GM12878 (cell line): Measurements from ENCODE around the gene SEBOX.

Experiments used
- CEBPB ChIP-seq, 2 experiments: fragments of 150-350 bp in 1 of 2; IDR thresholded peaks; 2 replicates each; pipeline ENCODE4 v1.6.1; 2012 to 2014; ENCODE audit warnings: low read depth in 2 of 2, low read length in 2 of 2, borderline replicate concordance in 1 of 2, inconsistent platforms in 1 of 2
- CTCF ChIP-seq, 3 experiments: IDR thresholded peaks in 2 of 3; conservative IDR thresholded peaks in 1 of 3; 2 replicates each; pipeline ENCODE4 v1.5.1; 2011; ENCODE audit warnings: low read depth in 3 of 3, low read length in 3 of 3, mild to moderate bottlenecking in 3 of 3, control low read depth in 2 of 3, moderate library complexity in 2 of 3, inconsistent platforms in 1 of 3, mixed read lengths in 1 of 3; ENCODE audit not compliant: control insufficient read depth in 2 of 3, insufficient read depth in 1 of 3; ENCODE audit errors: extremely low read depth in 1 of 3
- EP300 ChIP-seq, 2 experiments: fragments of 150-350 bp in 1 of 2; IDR thresholded peaks; 2 replicates each; pipeline ENCODE4 v1.6.1; 2011 to 2012; ENCODE audit warnings: low read depth in 2 of 2, low read length in 2 of 2, borderline replicate concordance in 1 of 2, improper control_type of control experiment in 1 of 2, inconsistent platforms in 1 of 2; ENCODE audit not compliant: control insufficient read depth in 1 of 2
- EZH2 ChIP-seq: IDR thresholded peaks from 2 replicates; pipeline ENCODE4 v1.6.1; 2012; ENCODE audit warnings: low read depth, mild to moderate bottlenecking, control low read depth, inconsistent platforms, low read length, borderline replicate concordance; ENCODE audit not compliant: control insufficient read depth
- GABPA ChIP-seq: IDR thresholded peaks from 2 replicates; pipeline ENCODE4 v1.6.1; 2014; ENCODE audit warnings: antibody characterized with exemption, low read depth, mild to moderate bottlenecking, inconsistent platforms
- MAX ChIP-seq: IDR thresholded peaks from 2 replicates; pipeline ENCODE4 v1.6.1; 2012; ENCODE audit warnings: low read depth, low read length, improper control_type of control experiment
- MYB ChIP-seq: fragments of 150-350 bp; IDR thresholded peaks from 2 replicates; pipeline ENCODE4 v1.6.1; 2014; ENCODE audit warnings: mild to moderate bottlenecking, low read depth, low read length, borderline replicate concordance
- NFXL1 ChIP-seq: fragments of 450-650 bp; IDR thresholded peaks from 2 replicates; pipeline ENCODE4 v1.6.1; 2017; ENCODE audit warnings: antibody characterized with exemption, mild to moderate bottlenecking, borderline replicate concordance
- NKRF ChIP-seq: fragments of 450-650 bp; conservative IDR thresholded peaks from 2 replicates; pipeline ENCODE4 v1.6.1; 2017; ENCODE audit warnings: mild to moderate bottlenecking, moderate library complexity
- POLR2AphosphoS5 ChIP-seq: IDR thresholded peaks from 2 replicates; pipeline ENCODE4 v1.6.1; 2011; ENCODE audit warnings: mild to moderate bottlenecking, low read length, inconsistent platforms
- SREBF1 ChIP-seq: IDR thresholded peaks from 2 replicates; pipeline ENCODE4 v1.6.1; 2012; ENCODE audit warnings: mild to moderate bottlenecking, low read length

- TF ChIP-seq CTCF (IDR thresholded peaks at IDR 0.05 in 2 of 3, conservative IDR thresholded peaks at IDR 0.05 in 1 of 3; ENCODE audit: control insufficient read depth in 2 of 3, extremely low read depth in 1 of 3, insufficient read depth in 1 of 3, low read depth in 3 of 3, low read length in 3 of 3) (no peak), NFXL1 (no peak), MYB (no peak), CEBPB (IDR thresholded peaks at IDR 0.05; ENCODE audit: borderline replicate concordance in 1 of 2, low read depth in 2 of 2, low read length in 2 of 2) (no peak), POLR2AphosphoS5 (no peak), GABPA (no peak), NKRF (no peak), EZH2 (no peak), EP300 (IDR thresholded peaks at IDR 0.05; ENCODE audit: borderline replicate concordance in 1 of 2, control insufficient read depth in 1 of 2, low read depth in 2 of 2, low read length in 2 of 2) (no peak), MAX (no peak), SREBF1 (no peak)
These were observed 37.3 kb downstream of the SEBOX start for GRCh38 chr17:28327709-28328108.
